Measurements from ENCODE around the gene GPC3.

Gene GPC3

DNA sequence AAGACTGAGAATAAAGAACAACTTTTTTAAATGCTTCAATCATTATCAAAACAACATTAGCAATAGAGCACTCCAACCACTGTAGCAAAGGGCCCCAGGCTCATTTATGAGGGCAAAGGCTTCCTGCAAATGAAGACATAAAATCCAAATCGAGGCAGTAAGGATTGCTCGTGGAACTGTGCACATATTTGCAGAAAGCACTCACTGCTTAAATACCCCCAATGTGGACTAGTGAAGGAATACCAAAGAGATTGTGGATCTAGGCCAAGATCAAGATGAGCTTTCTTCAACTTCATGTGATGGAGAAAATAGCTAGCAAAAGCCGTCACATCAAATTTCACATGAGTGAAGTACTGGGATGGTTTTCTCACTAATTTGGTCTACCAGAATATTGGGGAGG is 35.2 kb downstream of the GPC3 start:
- TF ChIP-seq, protein P1, sequence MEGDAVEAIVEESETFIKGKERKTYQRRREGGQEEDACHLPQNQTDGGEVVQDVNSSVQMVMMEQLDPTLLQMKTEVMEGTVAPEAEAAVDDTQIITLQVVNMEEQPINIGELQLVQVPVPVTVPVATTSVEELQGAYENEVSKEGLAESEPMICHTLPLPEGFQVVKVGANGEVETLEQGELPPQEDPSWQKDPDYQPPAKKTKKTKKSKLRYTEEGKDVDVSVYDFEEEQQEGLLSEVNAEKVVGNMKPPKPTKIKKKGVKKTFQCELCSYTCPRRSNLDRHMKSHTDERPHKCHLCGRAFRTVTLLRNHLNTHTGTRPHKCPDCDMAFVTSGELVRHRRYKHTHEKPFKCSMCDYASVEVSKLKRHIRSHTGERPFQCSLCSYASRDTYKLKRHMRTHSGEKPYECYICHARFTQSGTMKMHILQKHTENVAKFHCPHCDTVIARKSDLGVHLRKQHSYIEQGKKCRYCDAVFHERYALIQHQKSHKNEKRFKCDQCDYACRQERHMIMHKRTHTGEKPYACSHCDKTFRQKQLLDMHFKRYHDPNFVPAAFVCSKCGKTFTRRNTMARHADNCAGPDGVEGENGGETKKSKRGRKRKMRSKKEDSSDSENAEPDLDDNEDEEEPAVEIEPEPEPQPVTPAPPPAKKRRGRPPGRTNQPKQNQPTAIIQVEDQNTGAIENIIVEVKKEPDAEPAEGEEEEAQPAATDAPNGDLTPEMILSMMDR (IDR thresholded peaks at IDR 0.05; ENCODE audit: low read depth, low read length, missing control alignments) = no peak
- in situ Hi-C loops (cut with HindIII; ENCODE audit: low sequenced_read_pairs) = no loop called here
- DNase-seq (ENCODE audit: low read depth) = no peak
- no peak overlapping the region for H3K4me3 ChIP-seq (ENCODE audit: low read depth, low read length)

DNA sequence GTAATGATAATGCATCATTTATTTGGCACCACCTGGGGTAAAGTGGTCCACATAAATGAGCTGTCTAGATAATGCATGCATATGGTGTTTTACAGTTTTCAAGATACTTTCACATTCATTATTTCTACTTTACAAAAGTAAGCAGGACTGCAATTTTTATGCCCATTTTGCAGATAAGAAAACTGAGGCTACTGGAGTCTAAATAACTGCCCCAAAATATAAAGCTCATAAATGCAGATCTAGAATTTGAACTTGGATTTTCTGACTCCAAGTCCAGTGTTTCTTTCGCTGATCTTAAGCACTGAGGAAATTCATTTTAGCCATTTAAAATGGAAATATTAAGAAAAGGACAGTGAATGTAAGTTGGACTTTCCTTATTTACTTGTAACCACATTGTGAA is 36.5 kb downstream of the GPC3 start:
- no peak overlapping the region for H3K4me3 ChIP-seq (ENCODE audit: low read depth, low read length)
- no peak for DNase-seq (ENCODE audit: low read depth)
- in situ Hi-C loops (cut with HindIII; ENCODE audit: low sequenced_read_pairs) = no loop called here
- TF ChIP-seq, protein P1 (IDR thresholded peaks at IDR 0.05; ENCODE audit: low read depth, low read length, missing control alignments) = no peak

DNA sequence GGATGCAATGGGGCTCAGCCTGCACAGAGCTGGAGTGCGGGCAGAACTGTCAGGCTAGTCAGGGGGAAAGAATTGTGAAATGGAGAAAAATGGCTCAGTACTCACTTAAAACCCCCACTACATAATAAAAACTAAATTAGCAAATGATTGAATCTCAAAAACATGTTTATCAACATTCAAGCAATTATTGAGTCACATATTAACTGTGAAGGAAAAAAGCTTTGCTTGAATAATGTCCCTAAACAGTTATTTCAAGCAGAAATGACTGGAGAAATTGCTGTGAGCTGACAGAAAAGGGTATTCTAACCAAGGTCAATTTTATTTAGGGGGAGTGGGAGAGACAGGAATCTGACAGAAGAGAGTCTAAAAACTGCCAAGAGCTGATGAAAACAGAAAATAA is 37.4 kb downstream of the GPC3 start:
- TF ChIP-seq, protein P1 (IDR thresholded peaks at IDR 0.05; ENCODE audit: low read depth, low read length, missing control alignments) = no peak
- in situ Hi-C loops (cut with HindIII; ENCODE audit: low sequenced_read_pairs) = no loop called here
- H3K4me3 ChIP-seq (ENCODE audit: low read depth, low read length) = no peak overlapping the region
- no peak for DNase-seq (ENCODE audit: low read depth)

- in situ Hi-C loops (cut with HindIII; ENCODE audit: low sequenced_read_pairs) = no loop called here
- H3K4me3 ChIP-seq (ENCODE audit: low read depth, low read length) = no peak overlapping the region
- TF ChIP-seq, protein P1 (IDR thresholded peaks at IDR 0.05; ENCODE audit: low read depth, low read length, missing control alignments) = no peak
- DNase-seq (ENCODE audit: low read depth) = no peak
Measured at GRCh38 chrX:133947022-133947421, 38.4 kb downstream of the GPC3 start.

DNA sequence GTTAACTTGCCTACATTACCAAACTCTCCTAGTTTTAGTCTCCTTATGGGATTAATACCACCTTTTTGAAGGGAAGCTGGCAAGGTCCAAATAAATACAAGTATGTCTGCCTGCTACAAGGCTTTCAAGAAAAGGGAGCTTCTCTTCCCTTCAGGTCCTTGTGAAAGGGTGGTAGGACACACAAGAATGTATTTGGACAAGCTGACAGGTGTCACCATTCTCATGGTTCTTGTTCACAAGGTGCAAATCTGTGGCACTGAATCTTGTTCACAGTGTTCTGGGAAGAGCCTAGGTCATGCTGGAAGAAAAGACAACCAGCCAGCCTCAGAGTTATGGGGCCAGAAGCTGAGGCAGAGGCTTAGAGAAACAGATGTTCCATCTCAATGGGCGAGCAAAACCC is 41.9 kb downstream of the GPC3 start:
- in situ Hi-C loops (cut with HindIII; ENCODE audit: low sequenced_read_pairs) = no loop called here
- TF ChIP-seq, protein P1 (IDR thresholded peaks at IDR 0.05; ENCODE audit: low read depth, low read length, missing control alignments) = no peak
- H3K4me3 ChIP-seq (ENCODE audit: low read depth, low read length) = no peak overlapping the region
- no peak for DNase-seq (ENCODE audit: low read depth)

DNA sequence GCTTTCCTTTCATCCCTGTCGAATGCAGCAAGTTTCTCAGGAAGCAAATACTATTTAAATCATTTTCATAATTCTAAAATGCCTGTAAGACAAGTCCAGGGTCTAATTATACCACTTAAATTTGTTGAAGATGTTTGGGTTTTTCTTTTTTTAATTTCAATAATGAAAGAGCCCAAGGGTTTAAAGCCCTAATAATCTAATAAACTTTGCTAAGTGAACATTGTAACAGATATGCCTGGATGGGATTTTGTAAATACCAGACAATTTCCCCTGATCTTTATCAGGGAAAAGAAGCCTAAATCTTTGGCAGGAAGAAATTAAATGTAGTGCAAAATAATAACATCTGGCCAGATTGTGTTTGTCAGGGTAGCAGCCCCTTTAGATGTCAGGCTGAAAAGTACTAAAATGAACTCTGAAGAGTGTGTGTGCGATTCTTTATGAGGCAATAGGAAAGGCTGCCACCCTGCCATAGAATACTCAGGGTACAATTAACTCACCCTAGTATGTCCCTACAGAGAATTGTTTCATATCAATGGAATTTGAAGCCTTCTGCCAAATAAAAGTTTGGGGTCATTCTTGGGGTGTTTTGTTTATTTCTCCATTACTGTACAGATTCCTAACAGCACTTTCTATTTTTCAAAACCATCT is 45.6 kb downstream of the GPC3 start:
- H3K4me3 ChIP-seq (ENCODE audit: low read depth, low read length) = no peak overlapping the region
- in situ Hi-C loops (cut with HindIII; ENCODE audit: low sequenced_read_pairs) = no loop called here
- TF ChIP-seq, protein P1 (IDR thresholded peaks at IDR 0.05; ENCODE audit: low read depth, low read length, missing control alignments) = no peak
- no peak for DNase-seq (ENCODE audit: low read depth)

All from astrocyte of the cerebellum (primary cell).